ENCODE measurements around the gene CCDC160. TPM values are rescaled to one million over a fixed set of nuclear protein-coding genes. Genes with fewer than 3 reads are reported as not detected.

The CCDC160 gene
- not detected for polyA plus RNA-seq (2012; ENCODE audit: insufficient read depth, insufficient read length, low read depth)

DNA sequence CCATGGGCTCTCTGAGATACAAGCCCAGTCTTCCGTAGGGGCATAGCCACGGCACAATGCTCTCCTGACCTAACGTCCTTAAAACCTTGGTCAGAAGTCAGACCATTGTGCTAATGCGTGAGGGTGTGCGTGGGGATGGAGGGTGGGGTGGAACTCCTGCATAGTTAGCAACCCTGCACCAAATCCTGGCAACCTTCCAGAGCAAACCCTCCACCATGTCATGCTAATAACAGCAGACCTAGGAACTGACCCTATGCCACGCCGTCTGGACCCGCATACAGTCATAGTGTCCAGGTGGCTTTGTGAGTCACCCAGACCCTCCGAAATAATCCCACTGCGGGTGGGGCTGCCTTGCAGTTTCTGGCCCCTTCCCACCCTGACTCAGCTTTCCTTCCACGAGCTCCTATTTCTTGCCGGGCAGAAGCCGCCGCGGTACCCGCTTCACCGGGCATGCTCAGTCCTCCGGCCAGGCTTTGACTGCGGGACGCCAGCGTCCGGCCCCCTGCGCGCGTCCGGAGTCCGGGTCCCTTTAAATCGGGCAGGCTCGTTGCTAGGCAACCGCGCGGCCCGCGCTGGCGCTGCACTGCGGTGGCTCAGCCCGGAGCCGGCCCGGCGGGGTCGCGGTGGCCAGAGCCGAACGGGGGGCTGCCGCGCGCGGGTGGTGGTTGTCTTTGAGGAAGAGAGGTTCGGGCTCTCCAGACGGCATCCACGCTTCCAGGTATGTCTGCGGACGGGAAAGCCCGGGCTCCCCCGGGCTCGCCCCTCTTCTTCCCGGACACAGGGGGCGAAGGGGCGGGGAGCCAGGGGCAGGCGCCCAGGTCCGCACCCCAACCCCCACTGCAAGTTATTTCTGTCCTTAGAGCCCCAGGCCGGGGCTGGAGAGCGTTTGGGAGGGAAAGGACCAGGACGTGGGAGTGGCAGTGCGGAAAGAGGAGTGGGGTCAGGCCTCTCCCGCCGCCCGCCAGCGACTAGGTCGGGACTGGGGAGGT lies at the start of gene CCDC160:
CCDC160 (plus strand) TSS at position 557 of the 989 bp plus-strand sequence. CDS start 7,619 bp downstream, outside the sequence.
- Histone ChIP-seq H3K4me3 (ENCODE audit: low read depth, low read length) (peak within 1 kb of the TSS; percentile 43), H3K4me1 (no peaks in the 10 kb centered on the region), H3K9me3 (no peaks in the 10 kb centered on the region), H3K36me3 (no peaks in the 10 kb centered on the region), H3K27me3 (no peaks in the 10 kb centered on the region)
- peak; percentile 65 for DNase-seq
- TF ChIP-seq CTCF (IDR thresholded peaks at IDR 0.05; ENCODE audit: low read depth, low read length) = no peak

- no peak for TF ChIP-seq CTCF (IDR thresholded peaks at IDR 0.05; ENCODE audit: low read depth, low read length)
- no peaks in the 10 kb centered on the region for H3K27me3 ChIP-seq
These were observed 45.7 kb upstream of the CCDC160 start for GRCh38 chrX:134191281-134191680.

DNA sequence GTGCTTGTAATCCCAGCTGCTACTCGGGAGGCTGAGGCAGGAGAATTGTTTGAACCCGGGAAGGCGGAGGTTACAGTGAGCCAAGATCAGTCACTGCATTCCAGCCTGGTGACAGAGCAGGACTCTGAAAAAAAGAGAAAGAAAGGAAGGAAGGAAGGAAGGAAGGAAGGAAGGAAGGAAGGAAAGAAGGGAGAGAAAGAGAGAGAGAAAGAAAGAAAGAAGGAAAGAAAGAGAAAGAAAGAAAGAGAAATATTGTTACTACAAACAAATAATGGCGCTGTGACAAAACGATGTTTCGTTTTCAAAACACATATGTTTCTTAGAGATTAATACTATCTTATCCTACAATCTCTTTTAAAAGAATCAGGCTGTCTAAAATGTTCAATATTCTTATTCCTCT lies 42.1 kb upstream of the CCDC160 start:
- Histone ChIP-seq H3K9me3 (no peaks in the 10 kb centered on the region), H3K4me1 (no peaks in the 10 kb centered on the region), H3K36me3 (no peaks in the 10 kb centered on the region), H3K27me3 (no peaks in the 10 kb centered on the region), H3K4me3 (ENCODE audit: low read depth, low read length) (no peak overlapping the region)
- TF ChIP-seq CTCF (IDR thresholded peaks at IDR 0.05; ENCODE audit: low read depth, low read length) = no peak
- DNase-seq = no peak

More at GRCh38 chrX:134191281-134191680, 45.7 kb upstream of the CCDC160 start:
- Histone ChIP-seq H3K4me1 (no peaks in the 10 kb centered on the region), H3K36me3 (no peaks in the 10 kb centered on the region), H3K4me3 (ENCODE audit: low read depth, low read length) (no peak overlapping the region), H3K9me3 (no peaks in the 10 kb centered on the region)
- DNase-seq = no peak

GRCh38 chrX:134202561-134202960 lies 34.4 kb upstream of the CCDC160 start:
- H3K4me1 ChIP-seq = no peaks in the 10 kb centered on the region
- no peak for DNase-seq
- TF ChIP-seq CTCF (IDR thresholded peaks at IDR 0.05; ENCODE audit: low read depth, low read length) = no peak
- H3K4me3 ChIP-seq (ENCODE audit: low read depth, low read length) = no peak overlapping the region
- no peaks in the 10 kb centered on the region for H3K9me3 ChIP-seq
- no peaks in the 10 kb centered on the region for H3K27me3 ChIP-seq
- no peaks in the 10 kb centered on the region for H3K36me3 ChIP-seq

- Histone ChIP-seq H3K4me1 (no peaks in the 10 kb centered on the region), H3K9me3 (no peaks in the 10 kb centered on the region), H3K4me3 (ENCODE audit: low read depth, low read length) (no peak overlapping the region), H3K27me3 (no peaks in the 10 kb centered on the region), H3K36me3 (no peaks in the 10 kb centered on the region)
- no peak for DNase-seq
- TF ChIP-seq CTCF (IDR thresholded peaks at IDR 0.05; ENCODE audit: low read depth, low read length) = no peak
These were observed 30.8 kb upstream of the CCDC160 start for GRCh38 chrX:134206221-134206620.

DNA sequence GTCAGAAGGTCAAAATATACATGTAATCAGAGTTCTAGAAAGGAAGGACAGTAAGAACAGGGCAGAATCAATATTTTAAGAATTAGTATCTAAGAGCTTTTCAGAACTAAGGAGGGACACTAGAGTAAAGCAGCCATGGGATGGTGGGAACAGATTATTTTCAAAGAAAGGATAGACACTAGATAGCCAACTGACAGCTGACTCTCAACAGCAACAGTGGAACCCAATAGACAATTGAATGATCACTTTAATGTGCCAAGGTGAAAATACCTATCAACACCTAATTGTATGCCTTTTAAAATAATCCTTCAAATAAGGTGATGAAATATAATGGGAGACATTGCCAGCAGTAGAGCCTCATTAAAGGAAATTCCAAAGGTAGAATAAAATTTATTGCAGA lies 26.5 kb upstream of the CCDC160 start:
- Histone ChIP-seq H3K36me3 (no peaks in the 10 kb centered on the region), H3K4me3 (ENCODE audit: low read depth, low read length) (no peak overlapping the region), H3K4me1 (no peaks in the 10 kb centered on the region), H3K27me3 (no peaks in the 10 kb centered on the region), H3K9me3 (no peaks in the 10 kb centered on the region)
- no peak for DNase-seq
- no peak for TF ChIP-seq CTCF (IDR thresholded peaks at IDR 0.05; ENCODE audit: low read depth, low read length)
